HCT116 (cell line): ENCODE data around the gene RNF215. TPM values are rescaled to one million over a fixed set of nuclear protein-coding genes. Genes with fewer than 3 reads are reported as not detected.

ENCODE experiments used
- ATAC-seq: fragments of 200-7000 bp; cut with Tn5 transposase; 2 replicates; pipeline ENCODE4 v1.9.1; 2020; ENCODE audit warnings: mild to moderate bottlenecking, moderate library complexity
- BruUV-seq: library from RNA; stranded (reverse); fragments of 400-500 nt; replicated peaks from 2 replicates; lab custom pipeline; 2021; lab: Mats Ljungman, UMichigan
- CTCF ChIA-PET: fragments of 300-600 bp; sonication (Branson Sonifier 250); formaldehyde crosslinking; loops from one replicate; lab custom pipeline; 2021; ENCODE audit warnings: antibody characterized with exemption; lab: Charles Lee
- POLR2A ChIA-PET: fragments of 300-600, 350-600 bp; sonication (Branson Sonifier 250); formaldehyde crosslinking; loops from one replicate; lab custom pipeline; 2021; ENCODE audit warnings: antibody characterized with exemption; lab: Charles Lee
- RAD21 ChIA-PET, 2 experiments: fragments of 300-600 bp; sonication (Branson Sonifier 250); formaldehyde crosslinking; loops; one replicate each; lab custom pipeline; 2023; ENCODE audit warnings: low total read pairs in 2 of 2; ENCODE audit not compliant: uncharacterized antibody in 2 of 2, unreplicated experiment in 2 of 2, low non-redundant PET in 1 of 2; lab: Charles Lee
- DNase-seq: peaks from one replicate; pipeline ENCODE4 v3.0.0-alpha.2; 2010; ENCODE audit warnings: low read depth, low spot score
- H2AFZ ChIP-seq: fragments of 200-600 bp; shearing (Covaris generic), sonication (generic); 2 replicates; pipeline ENCODE4 v1.6.1; 2017; ENCODE audit warnings: low read depth, mixed run types, mixed read lengths, antibody characterized with exemption, low read length; ENCODE audit not compliant: poor library complexity, severe bottlenecking
- H3K27ac ChIP-seq: 2 replicates; pipeline ENCODE4 v1.5.1; 2012; ENCODE audit warnings: low read depth, low read length
- H3K27me3 ChIP-seq: fragments of 200-600 bp; sonication (generic); 2 replicates; pipeline ENCODE4 v1.6.1; 2016; ENCODE audit warnings: mixed run types, low read length, mixed read lengths; ENCODE audit not compliant: insufficient read depth
- H3K36me3 ChIP-seq, 2 experiments: fragments of 200-500 bp in 1 of 2; fragments of 200-600 bp in 1 of 2; sonication (Bioruptor generic) in 1 of 2; sonication (generic) in 1 of 2; 2 replicates each; pipeline versions ENCODE4 v1.5.1 to v1.6.1; 2014 to 2016; ENCODE audit warnings: low read length in 2 of 2, inconsistent platforms in 1 of 2, mixed read lengths in 1 of 2, mixed run types in 1 of 2; ENCODE audit not compliant: insufficient read depth in 2 of 2, control insufficient read depth in 1 of 2
- H3K4me1 ChIP-seq, 2 experiments: fragments of 200-600 bp in 1 of 2; sonication (generic) in 1 of 2; 2 replicates each; pipeline versions ENCODE4 v1.5.1 to v1.6.1; 2012 to 2017; ENCODE audit warnings: low read length in 2 of 2, inconsistent platforms in 1 of 2, mild to moderate bottlenecking in 1 of 2, mixed read lengths in 1 of 2, mixed run types in 1 of 2, moderate library complexity in 1 of 2; ENCODE audit not compliant: insufficient read depth in 2 of 2, control insufficient read depth in 1 of 2
- H3K4me2 ChIP-seq: fragments of 200-600 bp; sonication (generic); 2 replicates; pipeline ENCODE4 v1.6.1; 2017; ENCODE audit warnings: mixed run types, low read length, mixed read lengths
- H3K4me3 ChIP-seq, 2 experiments: fragments of 200-600 bp in 1 of 2; sonication (generic) in 1 of 2; replicated peaks in 1 of 2; 2 replicates each; pipeline ENCODE4 v1.5.1; 2011 to 2016; ENCODE audit warnings: low read length in 2 of 2, control low read depth in 1 of 2, low read depth in 1 of 2, mild to moderate bottlenecking in 1 of 2, mixed read lengths in 1 of 2, mixed run types in 1 of 2
- H3K79me2 ChIP-seq: fragments of 200-600 bp; sonication (generic); 2 replicates; pipeline ENCODE4 v1.6.1; 2017; ENCODE audit warnings: mild to moderate bottlenecking, mixed run types, low read length, moderate library complexity, mixed read lengths; ENCODE audit not compliant: insufficient read depth
- H3K9ac ChIP-seq: fragments of 200-600 bp; sonication (generic); 2 replicates; pipeline ENCODE4 v1.6.1; 2016; ENCODE audit warnings: low read length, mixed read lengths
- H3K9me2 ChIP-seq: fragments of 200-600 bp; sonication (generic), shearing (Covaris generic); 2 replicates; pipeline ENCODE4 v1.6.1; 2017; ENCODE audit warnings: mixed run types, mild to moderate bottlenecking, moderate library complexity; ENCODE audit not compliant: insufficient read depth
- H3K9me3 ChIP-seq, 2 experiments: fragments of 200-500 bp in 1 of 2; fragments of 200-600 bp in 1 of 2; sonication (Bioruptor generic) in 1 of 2; sonication (generic) in 1 of 2; 2 replicates each; pipeline ENCODE4 v1.6.1; 2014 to 2017; ENCODE audit warnings: low read length in 2 of 2, mixed read lengths in 2 of 2, inconsistent platforms in 1 of 2, low read depth in 1 of 2, mild to moderate bottlenecking in 1 of 2, mixed run types in 1 of 2, moderate library complexity in 1 of 2; ENCODE audit not compliant: control insufficient read depth in 1 of 2, insufficient read depth in 1 of 2
- H4K20me1 ChIP-seq: fragments of 200-600 bp; sonication (generic), shearing (Covaris generic); 2 replicates; pipeline ENCODE4 v1.6.1; 2017; ENCODE audit warnings: mixed run types, mild to moderate bottlenecking, moderate library complexity; ENCODE audit not compliant: insufficient read depth
- CBX3 ChIP-seq: IDR thresholded peaks from 2 replicates; pipeline ENCODE4 v1.6.1; 2012; ENCODE audit warnings: low read depth
- CEBPB ChIP-seq: IDR thresholded peaks from 2 replicates; pipeline ENCODE4 v1.6.1; 2012; ENCODE audit warnings: low read depth
- ELF1 ChIP-seq: IDR thresholded peaks from 2 replicates; pipeline ENCODE4 v1.6.1; 2012; ENCODE audit warnings: low read depth, borderline replicate concordance
- POLR2A ChIP-seq: IDR thresholded peaks from 2 replicates; pipeline ENCODE4 v1.7.0; 2011; ENCODE audit warnings: borderline replicate concordance; ENCODE audit not compliant: insufficient read depth, insufficient read length; ENCODE audit errors: extremely low read depth
- POLR2AphosphoS5 ChIP-seq: IDR thresholded peaks from 2 replicates; pipeline ENCODE4 v1.6.1; 2011; ENCODE audit warnings: mild to moderate bottlenecking, low read depth, low read length, moderate library complexity
- RAD21 ChIP-seq: IDR thresholded peaks from 2 replicates; pipeline ENCODE4 v1.6.1; 2012; ENCODE audit warnings: low read depth, mild to moderate bottlenecking
- SIN3A ChIP-seq: IDR thresholded peaks from 2 replicates; pipeline ENCODE4 v1.6.1; 2012; ENCODE audit warnings: low read depth
- SP1 ChIP-seq: IDR thresholded peaks from 2 replicates; pipeline ENCODE4 v1.6.1; 2012; ENCODE audit warnings: low read depth
- SRF ChIP-seq: IDR thresholded peaks from 2 replicates; pipeline ENCODE4 v1.6.1; 2012; ENCODE audit warnings: low read depth
- YY1 ChIP-seq: IDR thresholded peaks from 2 replicates; pipeline ENCODE4 v1.6.1; 2011; ENCODE audit warnings: low read length, low read depth, moderate library complexity, mild to moderate bottlenecking; ENCODE audit not compliant: insufficient replicate concordance; ENCODE audit errors: extremely low read depth
- intact Hi-C: fragments of 100-400 bp; cut with micrococcal nuclease; formaldehyde crosslinking; loops from 2 replicates; pipeline ENCODE4 v1.10.0; 2022
- total RNA-seq: library from RNA; stranded (reverse); gene quantifications from one replicate; pipeline ENCODE4 v1.2.1, GENCODE V29; 2021; ENCODE audit not compliant: unreplicated experiment
- TF ChIP-seq, protein P1 (sequence below), 3 experiments: fragments of 200-600 bp in 1 of 3; sonication (generic) in 1 of 3; IDR thresholded peaks in 2 of 3; conservative IDR thresholded peaks in 1 of 3; 2 replicates each; pipeline ENCODE4 v1.5.1; 2012 to 2017; ENCODE audit warnings: low read depth in 2 of 3, low read length in 2 of 3, antibody characterized with exemption in 1 of 3, borderline replicate concordance in 1 of 3, control low read depth in 1 of 3, mild to moderate bottlenecking in 1 of 3, mixed read lengths in 1 of 3, mixed run types in 1 of 3, moderate library complexity in 1 of 3; ENCODE audit not compliant: insufficient read depth in 1 of 3
- TF ChIP-seq, protein P2 (sequence below): IDR thresholded peaks from 2 replicates; pipeline ENCODE4 v1.6.1; 2011; ENCODE audit warnings: mild to moderate bottlenecking, low read length, moderate library complexity; ENCODE audit not compliant: insufficient replicate concordance; ENCODE audit errors: extremely low read depth
- TF ChIP-seq, protein P3 (sequence below): IDR thresholded peaks from 2 replicates; pipeline ENCODE4 v1.6.1; 2012; ENCODE audit warnings: low read depth

RNF215 gene
- total RNA-seq, 1 experiment from 2014 or later = 20.2 TPM

DNA sequence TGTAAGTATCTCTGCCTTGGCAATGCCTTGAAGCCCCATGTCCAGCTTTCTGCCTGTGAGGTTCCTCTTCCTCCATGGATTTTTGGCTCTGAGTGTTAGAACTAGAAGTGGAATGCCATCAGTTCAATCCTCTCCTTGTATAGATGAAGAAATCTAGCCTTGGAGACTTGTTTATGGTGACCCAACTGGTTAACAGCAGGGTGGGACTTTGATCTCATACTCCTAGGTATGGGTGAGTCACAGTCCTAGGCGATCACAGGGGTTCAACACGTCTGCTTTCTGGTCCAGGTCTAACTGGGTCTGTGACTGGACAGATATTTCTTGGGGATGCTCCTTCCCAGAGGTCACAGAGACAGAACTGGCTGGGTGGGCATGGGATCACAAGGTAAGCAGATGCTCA lies 29.2 kb upstream of the RNF215 start:
- Histone ChIP-seq H3K27ac (no peak overlapping the region), H3K36me3 (peaks cover 39 to 62% of the 10 kb centered on the region in 2 experiments), H3K79me2 (no peaks in the 10 kb centered on the region; the same call in 1 of the 2 replicates), H3K9me3 (no peaks in the 10 kb centered on the region), H3K9ac (no peak overlapping the region), H3K4me3 (no peak overlapping the region), H3K4me2 (peak overlapping the region; percentile 24), H4K20me1 (no peaks in the 10 kb centered on the region), H3K9me2 (no peaks in the 10 kb centered on the region), H3K27me3 (no peaks in the 10 kb centered on the region)
- intact Hi-C loops = no loop called here
- POLR2A ChIA-PET = no interaction called here
- no peak for ATAC-seq
- TF ChIP-seq, protein P1, sequence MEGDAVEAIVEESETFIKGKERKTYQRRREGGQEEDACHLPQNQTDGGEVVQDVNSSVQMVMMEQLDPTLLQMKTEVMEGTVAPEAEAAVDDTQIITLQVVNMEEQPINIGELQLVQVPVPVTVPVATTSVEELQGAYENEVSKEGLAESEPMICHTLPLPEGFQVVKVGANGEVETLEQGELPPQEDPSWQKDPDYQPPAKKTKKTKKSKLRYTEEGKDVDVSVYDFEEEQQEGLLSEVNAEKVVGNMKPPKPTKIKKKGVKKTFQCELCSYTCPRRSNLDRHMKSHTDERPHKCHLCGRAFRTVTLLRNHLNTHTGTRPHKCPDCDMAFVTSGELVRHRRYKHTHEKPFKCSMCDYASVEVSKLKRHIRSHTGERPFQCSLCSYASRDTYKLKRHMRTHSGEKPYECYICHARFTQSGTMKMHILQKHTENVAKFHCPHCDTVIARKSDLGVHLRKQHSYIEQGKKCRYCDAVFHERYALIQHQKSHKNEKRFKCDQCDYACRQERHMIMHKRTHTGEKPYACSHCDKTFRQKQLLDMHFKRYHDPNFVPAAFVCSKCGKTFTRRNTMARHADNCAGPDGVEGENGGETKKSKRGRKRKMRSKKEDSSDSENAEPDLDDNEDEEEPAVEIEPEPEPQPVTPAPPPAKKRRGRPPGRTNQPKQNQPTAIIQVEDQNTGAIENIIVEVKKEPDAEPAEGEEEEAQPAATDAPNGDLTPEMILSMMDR (IDR thresholded peaks at IDR 0.05 in 2 of 3, conservative IDR thresholded peaks at IDR 0.05 in 1 of 3; ENCODE audit: borderline replicate concordance in 1 of 3, insufficient read depth in 1 of 3, low read depth in 2 of 3, low read length in 2 of 3) = no peak
- no peak for TF ChIP-seq POLR2AphosphoS5
- no peak for TF ChIP-seq ELF1
- TF ChIP-seq, protein P2, sequence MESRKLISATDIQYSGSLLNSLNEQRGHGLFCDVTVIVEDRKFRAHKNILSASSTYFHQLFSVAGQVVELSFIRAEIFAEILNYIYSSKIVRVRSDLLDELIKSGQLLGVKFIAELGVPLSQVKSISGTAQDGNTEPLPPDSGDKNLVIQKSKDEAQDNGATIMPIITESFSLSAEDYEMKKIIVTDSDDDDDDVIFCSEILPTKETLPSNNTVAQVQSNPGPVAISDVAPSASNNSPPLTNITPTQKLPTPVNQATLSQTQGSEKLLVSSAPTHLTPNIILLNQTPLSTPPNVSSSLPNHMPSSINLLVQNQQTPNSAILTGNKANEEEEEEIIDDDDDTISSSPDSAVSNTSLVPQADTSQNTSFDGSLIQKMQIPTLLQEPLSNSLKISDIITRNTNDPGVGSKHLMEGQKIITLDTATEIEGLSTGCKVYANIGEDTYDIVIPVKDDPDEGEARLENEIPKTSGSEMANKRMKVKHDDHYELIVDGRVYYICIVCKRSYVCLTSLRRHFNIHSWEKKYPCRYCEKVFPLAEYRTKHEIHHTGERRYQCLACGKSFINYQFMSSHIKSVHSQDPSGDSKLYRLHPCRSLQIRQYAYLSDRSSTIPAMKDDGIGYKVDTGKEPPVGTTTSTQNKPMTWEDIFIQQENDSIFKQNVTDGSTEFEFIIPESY = no peak
- TF ChIP-seq, protein P3, sequence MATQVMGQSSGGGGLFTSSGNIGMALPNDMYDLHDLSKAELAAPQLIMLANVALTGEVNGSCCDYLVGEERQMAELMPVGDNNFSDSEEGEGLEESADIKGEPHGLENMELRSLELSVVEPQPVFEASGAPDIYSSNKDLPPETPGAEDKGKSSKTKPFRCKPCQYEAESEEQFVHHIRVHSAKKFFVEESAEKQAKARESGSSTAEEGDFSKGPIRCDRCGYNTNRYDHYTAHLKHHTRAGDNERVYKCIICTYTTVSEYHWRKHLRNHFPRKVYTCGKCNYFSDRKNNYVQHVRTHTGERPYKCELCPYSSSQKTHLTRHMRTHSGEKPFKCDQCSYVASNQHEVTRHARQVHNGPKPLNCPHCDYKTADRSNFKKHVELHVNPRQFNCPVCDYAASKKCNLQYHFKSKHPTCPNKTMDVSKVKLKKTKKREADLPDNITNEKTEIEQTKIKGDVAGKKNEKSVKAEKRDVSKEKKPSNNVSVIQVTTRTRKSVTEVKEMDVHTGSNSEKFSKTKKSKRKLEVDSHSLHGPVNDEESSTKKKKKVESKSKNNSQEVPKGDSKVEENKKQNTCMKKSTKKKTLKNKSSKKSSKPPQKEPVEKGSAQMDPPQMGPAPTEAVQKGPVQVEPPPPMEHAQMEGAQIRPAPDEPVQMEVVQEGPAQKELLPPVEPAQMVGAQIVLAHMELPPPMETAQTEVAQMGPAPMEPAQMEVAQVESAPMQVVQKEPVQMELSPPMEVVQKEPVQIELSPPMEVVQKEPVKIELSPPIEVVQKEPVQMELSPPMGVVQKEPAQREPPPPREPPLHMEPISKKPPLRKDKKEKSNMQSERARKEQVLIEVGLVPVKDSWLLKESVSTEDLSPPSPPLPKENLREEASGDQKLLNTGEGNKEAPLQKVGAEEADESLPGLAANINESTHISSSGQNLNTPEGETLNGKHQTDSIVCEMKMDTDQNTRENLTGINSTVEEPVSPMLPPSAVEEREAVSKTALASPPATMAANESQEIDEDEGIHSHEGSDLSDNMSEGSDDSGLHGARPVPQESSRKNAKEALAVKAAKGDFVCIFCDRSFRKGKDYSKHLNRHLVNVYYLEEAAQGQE = no peak
- no peak for TF ChIP-seq POLR2A
- TF ChIP-seq CEBPB = no peak
- no peak for TF ChIP-seq RAD21
- TF ChIP-seq SIN3A = no peak
- no peak for TF ChIP-seq SRF
- no peak for TF ChIP-seq CBX3
- TF ChIP-seq SP1 = no peak
- no peak for TF ChIP-seq YY1
- TF ChIP-seq, all 23 proteins: peak for 0
- Histone ChIP-seq H3K4me1 (peaks cover 23 to 57% of the 10 kb centered on the region in 2 experiments), H2AFZ (no peak overlapping the region)
- ChIA-PET RAD21 (no interaction called here), CTCF (no interaction called here)
- no TSS peak for BruUV-seq
- DNase-seq = no peak
